ENCODE data around the gene UBXN10. TPM values are rescaled to one million over a fixed set of nuclear protein-coding genes. Genes with fewer than 3 reads are reported as not detected.
A peak's percentile ranks its signal among the peaks of the same experiment; 100 is the strongest.
"Not testable (repeated sequence)": the region's sequence is repeated elsewhere in the genome, so short reads cannot be mapped to it uniquely, and the experiment has no call there.

The UBXN10 gene
- total RNA-seq, 1 donor from 2014 or later: 1.4 TPM

- peaks cover 89% of the 10 kb centered on the region for H3K27me3 ChIP-seq (ENCODE audit: low read depth)
- no peaks in the 10 kb centered on the region for H3K4me1 ChIP-seq
These were observed 38.6 kb downstream of the UBXN10 start for GRCh38 chr1:20224546-20224945.

GRCh38 chr1:20227704-20228103 is 41.8 kb downstream of the UBXN10 start:
- intact Hi-C loops (cut with micrococcal nuclease): no loop called here

More at GRCh38 chr1:20224546-20224945, 38.6 kb downstream of the UBXN10 start:
- intact Hi-C loops (cut with micrococcal nuclease): no loop called here
- H3K27ac ChIP-seq (replicated peaks): no peak overlapping the region
- TF ChIP-seq CTCF (IDR thresholded peaks at IDR 0.05; ENCODE audit: borderline replicate concordance): no peak
- H3K36me3 ChIP-seq: no peaks in the 10 kb centered on the region
- DNase-seq: no peak
- H3K9me3 ChIP-seq (replicated peaks): no peaks in the 10 kb centered on the region
- H3K4me3 ChIP-seq: no peak overlapping the region

GRCh38 chr1:20228314-20228825 is 42.5 kb downstream of the UBXN10 start:
- Histone ChIP-seq H3K27me3 (ENCODE audit: low read depth) (peaks cover 99% of the 10 kb centered on the region), H3K9me3 (replicated peaks) (no peaks in the 10 kb centered on the region), H3K4me3 (no peak overlapping the region), H3K4me1 (no peaks in the 10 kb centered on the region), H3K36me3 (no peaks in the 10 kb centered on the region), H3K27ac (replicated peaks) (no peak overlapping the region)
- no peak for DNase-seq
- TF ChIP-seq CTCF (IDR thresholded peaks at IDR 0.05; ENCODE audit: borderline replicate concordance): no peak
- intact Hi-C loops (cut with micrococcal nuclease): no loop called here

More at GRCh38 chr1:20227704-20228103, 41.8 kb downstream of the UBXN10 start:
- Histone ChIP-seq H3K27ac (replicated peaks) (no peak overlapping the region), H3K27me3 (ENCODE audit: low read depth) (peaks cover 99% of the 10 kb centered on the region), H3K4me3 (no peak overlapping the region), H3K4me1 (no peaks in the 10 kb centered on the region), H3K36me3 (no peaks in the 10 kb centered on the region), H3K9me3 (replicated peaks) (no peaks in the 10 kb centered on the region)
- DNase-seq: no peak
- no peak for TF ChIP-seq CTCF (IDR thresholded peaks at IDR 0.05; ENCODE audit: borderline replicate concordance)

GRCh38 chr1:20229171-20229570 is 43.3 kb downstream of the UBXN10 start:
- intact Hi-C loops (cut with micrococcal nuclease): no loop called here
- Histone ChIP-seq H3K27me3 (ENCODE audit: low read depth) (peaks cover 98% of the 10 kb centered on the region), H3K9me3 (replicated peaks) (no peaks in the 10 kb centered on the region), H3K4me1 (peaks cover 8% of the 10 kb centered on the region), H3K36me3 (no peaks in the 10 kb centered on the region), H3K27ac (replicated peaks) (no peak overlapping the region), H3K4me3 (no peak overlapping the region)
- DNase-seq: no peak
- TF ChIP-seq CTCF (IDR thresholded peaks at IDR 0.05; ENCODE audit: borderline replicate concordance): no peak

GRCh38 chr1:20232564-20232963 is 46.7 kb downstream of the UBXN10 start:
- intact Hi-C loops (cut with micrococcal nuclease); H3K36me3 ChIP-seq; H3K27ac ChIP-seq (replicated peaks); H3K9me3 ChIP-seq (replicated peaks); H3K4me3 ChIP-seq; DNase-seq; H3K4me1 ChIP-seq: not testable (repeated sequence)
- peaks cover 91% of the 10 kb centered on the region for H3K27me3 ChIP-seq (ENCODE audit: low read depth)

GRCh38 chr1:20233394-20233793 is 47.5 kb downstream of the UBXN10 start:
- no peak for DNase-seq
- peak; percentile 52 for TF ChIP-seq CTCF (IDR thresholded peaks at IDR 0.05; ENCODE audit: borderline replicate concordance)
- intact Hi-C loops (cut with micrococcal nuclease): no loop called here
- Histone ChIP-seq H3K4me1 (peaks cover 8% of the 10 kb centered on the region), H3K27ac (replicated peaks) (no peak overlapping the region), H3K27me3 (ENCODE audit: low read depth) (peaks cover 91% of the 10 kb centered on the region), H3K9me3 (replicated peaks) (no peaks in the 10 kb centered on the region), H3K4me3 (no peak overlapping the region), H3K36me3 (no peaks in the 10 kb centered on the region)

Data from left ventricle myocardium inferior (tissue), 1 donor.